CD14-positive monocyte (primary cell): ENCODE results near the gene DPY19L3. TPM values are rescaled to one million over a fixed set of nuclear protein-coding genes. Genes with fewer than 3 reads are reported as not detected.

ENCODE experiments used
- DNase-seq, 3 donors: peaks; one replicate each; pipeline ENCODE4 v3.0.0-alpha.2; 2011 to 2022
- H2AFZ ChIP-seq: 2 replicates; pipeline ENCODE4 v1.6.0; 2012; ENCODE audit warnings: mild to moderate bottlenecking, low read depth, low read length, inconsistent platforms; ENCODE audit not compliant: insufficient read depth, poor library complexity, severe bottlenecking
- H3K27ac ChIP-seq, 2 donors: 1 replicate in 1 of 2; 2 replicates in 1 of 2; pipeline ENCODE4 v1.5.1; 2012 to 2013; ENCODE audit warnings: low read length in 2 of 2, control low read depth in 1 of 2, inconsistent platforms in 1 of 2, low read depth in 1 of 2, mild to moderate bottlenecking in 1 of 2
- H3K27me3 ChIP-seq, 2 donors: one replicate each; pipeline versions ENCODE4 v1.6.0 to v1.6.1; 2011 to 2013; ENCODE audit warnings: low read length in 2 of 2; ENCODE audit not compliant: control insufficient read depth in 2 of 2, insufficient read depth in 2 of 2
- H3K36me3 ChIP-seq, 2 donors: replicated peaks in 1 of 2; 1 replicate in 1 of 2; 2 replicates in 1 of 2; pipeline versions ENCODE4 v1.5.1 to v1.6.1; 2012 to 2013; ENCODE audit warnings: low read length in 2 of 2, control low read depth in 1 of 2, inconsistent platforms in 1 of 2, mild to moderate bottlenecking in 1 of 2; ENCODE audit not compliant: insufficient read depth in 2 of 2, control insufficient read depth in 1 of 2
- H3K4me1 ChIP-seq, 2 donors: 1 replicate in 1 of 2; 2 replicates in 1 of 2; pipeline versions ENCODE4 v1.5.1 to v1.6.1; 2012 to 2013; ENCODE audit warnings: low read length in 2 of 2, control low read depth in 1 of 2, inconsistent platforms in 1 of 2, mild to moderate bottlenecking in 1 of 2, moderate library complexity in 1 of 2; ENCODE audit not compliant: insufficient read depth in 2 of 2, control insufficient read depth in 1 of 2
- H3K4me2 ChIP-seq: replicated peaks from 2 replicates; pipeline ENCODE3; 2012; ENCODE audit warnings: low read length, moderate library complexity, mild to moderate bottlenecking; ENCODE audit not compliant: poor library complexity, severe bottlenecking; ENCODE audit errors: extremely low read depth
- H3K4me3 ChIP-seq, 3 experiments: fragments of 200-600 bp in 1 of 3; sonication (generic) in 1 of 3; replicated peaks in 1 of 3; 1 replicate in 2 of 3; 2 replicates in 1 of 3; pipeline ENCODE4 v1.5.1; 2011 to 2013; ENCODE audit warnings: low read length in 3 of 3, mild to moderate bottlenecking in 3 of 3, control low read depth in 2 of 3, low read depth in 2 of 3, inconsistent platforms in 1 of 3, moderate library complexity in 1 of 3
- H3K79me2 ChIP-seq: 2 replicates; pipeline ENCODE4 v1.6.0; 2012; ENCODE audit warnings: mild to moderate bottlenecking, control low read depth, inconsistent platforms, low read length, moderate library complexity; ENCODE audit not compliant: insufficient read depth
- H3K9ac ChIP-seq: 2 replicates; pipeline ENCODE4 v1.6.0; 2017; ENCODE audit warnings: low read length, mild to moderate bottlenecking; ENCODE audit not compliant: insufficient read depth, poor library complexity, severe bottlenecking
- H3K9me3 ChIP-seq, 2 donors: replicated peaks in 1 of 2; 1 replicate in 1 of 2; 2 replicates in 1 of 2; pipeline versions ENCODE4 v1.5.1 to v1.6.1; 2012 to 2013; ENCODE audit warnings: low read length in 2 of 2, control low read depth in 1 of 2; ENCODE audit not compliant: control insufficient read depth in 1 of 2, insufficient read depth in 1 of 2
- H4K20me1 ChIP-seq: 2 replicates; pipeline ENCODE4 v1.6.0; 2012; ENCODE audit warnings: mild to moderate bottlenecking, low read length, control low read depth, moderate library complexity; ENCODE audit not compliant: insufficient read depth
- H3K27ac Mint-ChIP-seq, 7 donors: one replicate each; pipeline ENCODE4 v1.8.0; 2020; ENCODE audit warnings: mild to moderate bottlenecking in 7 of 7, mixed read lengths in 7 of 7, moderate library complexity in 6 of 7, inconsistent platforms in 2 of 7
- H3K27me3 Mint-ChIP-seq, 3 donors: one replicate each; pipeline ENCODE4 v1.8.0; 2021 to 2022; ENCODE audit warnings: low read depth in 3 of 3, mild to moderate bottlenecking in 3 of 3, mixed read lengths in 3 of 3, moderate library complexity in 3 of 3, inconsistent platforms in 1 of 3
- H3K36me3 Mint-ChIP-seq, 2 donors: one replicate each; pipeline ENCODE4 v1.8.0; 2020; ENCODE audit warnings: mixed read lengths in 2 of 2, inconsistent platforms in 1 of 2, mild to moderate bottlenecking in 1 of 2
- H3K4me1 Mint-ChIP-seq: one replicate; pipeline ENCODE4 v1.8.0; 2020; ENCODE audit warnings: mild to moderate bottlenecking, mixed read lengths
- H3K4me3 Mint-ChIP-seq, 2 donors: one replicate each; pipeline ENCODE4 v1.8.0; 2020; ENCODE audit warnings: mild to moderate bottlenecking in 2 of 2, mixed read lengths in 2 of 2, moderate library complexity in 1 of 2
- H3K9me3 Mint-ChIP-seq, 7 donors: one replicate each; pipeline ENCODE4 v1.8.0; 2020 to 2022; ENCODE audit warnings: mixed read lengths in 7 of 7, mild to moderate bottlenecking in 6 of 7, moderate library complexity in 6 of 7, inconsistent platforms in 2 of 7
- WGBS: methylation state at CpG from one replicate; pipeline ENCODE4 v1.1.5; 2013; ENCODE audit warnings: missing lambda C conversion rate; ENCODE audit not compliant: insufficient coverage; 5-methylcytosine and 5-hydroxymethylcytosine counted together
- intact Hi-C, 2 donors: fragments of 100-400 bp; cut with micrococcal nuclease; formaldehyde crosslinking; loops; one replicate each; pipeline versions ENCODE4 v1.15.0 to v1.15.1; 2023
- polyA plus RNA-seq, 3 donors: library from polyadenylated mRNA; depleted of rRNA in 1 of 3; unstranded in 2 of 3; stranded (reverse) in 1 of 3; fragments of 300-500 nt in 2 of 3; fragments of >200 nt in 1 of 3; fragmentation: Illumina TruSeq in 2 of 3; gene quantifications; 1 replicate in 2 of 3; 2 replicates in 1 of 3; pipeline ENCODE4 v1.2.3, GENCODE V29; 2012 to 2021
- TF ChIP-seq, protein P1 (sequence below): fragments of 200-600 bp; IDR thresholded peaks from one replicate; pipeline ENCODE4 v1.8.0; 2022; ENCODE audit warnings: antibody characterized with exemption, mild to moderate bottlenecking

Gene DPY19L3
- polyA plus RNA-seq, 3 donors: 6.5 to 13.8 (median 7.7) TPM

DNA sequence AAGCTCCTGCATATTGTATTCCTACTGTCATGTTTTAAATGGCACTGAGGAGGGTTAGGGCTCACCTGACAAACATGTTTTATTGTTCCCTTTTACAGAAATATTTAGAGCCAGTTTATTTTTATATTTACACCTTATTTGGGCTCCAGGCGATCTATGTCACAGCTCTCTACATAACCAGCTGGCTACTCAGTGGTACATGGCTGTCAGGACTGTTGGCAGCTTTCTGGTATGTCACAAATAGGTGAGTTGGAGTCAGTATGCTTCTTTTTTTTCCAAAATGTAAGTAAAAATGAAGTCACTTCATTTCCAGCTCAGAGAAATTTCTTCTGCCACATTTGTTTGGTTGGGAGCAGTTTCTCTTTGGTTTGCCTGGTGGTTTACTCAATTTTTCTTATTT, 31.5 kb downstream of the DPY19L3 start:
- Histone ChIP-seq H4K20me1 (no peaks in the 10 kb centered on the region), H3K27me3 (no peaks in the 10 kb centered on the region), H3K4me3 (no peak overlapping the region), H3K9me3 (no peaks in the 10 kb centered on the region), H3K9ac (no peak overlapping the region), H3K27ac (no peak overlapping the region), H3K36me3 (peaks cover 16 to 44% of the 10 kb centered on the region in 2 donors), H2AFZ (no peak overlapping the region), H3K4me1 (no peaks in the 10 kb centered on the region), H3K79me2 (no peaks in the 10 kb centered on the region), H3K4me2 (no peak overlapping the region)
- Mint-ChIP-seq H3K4me3 (no peak overlapping the region), H3K27ac (no peak overlapping the region), H3K4me1 (no peaks in the 10 kb centered on the region), H3K9me3 (no peaks in the 10 kb centered on the region), H3K27me3 (peaks cover 0 to 2% (median 0%) of the 10 kb centered on the region in 3 donors), H3K36me3 (peaks cover 51 to 52% of the 10 kb centered on the region in 2 donors)
- TF ChIP-seq, protein P1, sequence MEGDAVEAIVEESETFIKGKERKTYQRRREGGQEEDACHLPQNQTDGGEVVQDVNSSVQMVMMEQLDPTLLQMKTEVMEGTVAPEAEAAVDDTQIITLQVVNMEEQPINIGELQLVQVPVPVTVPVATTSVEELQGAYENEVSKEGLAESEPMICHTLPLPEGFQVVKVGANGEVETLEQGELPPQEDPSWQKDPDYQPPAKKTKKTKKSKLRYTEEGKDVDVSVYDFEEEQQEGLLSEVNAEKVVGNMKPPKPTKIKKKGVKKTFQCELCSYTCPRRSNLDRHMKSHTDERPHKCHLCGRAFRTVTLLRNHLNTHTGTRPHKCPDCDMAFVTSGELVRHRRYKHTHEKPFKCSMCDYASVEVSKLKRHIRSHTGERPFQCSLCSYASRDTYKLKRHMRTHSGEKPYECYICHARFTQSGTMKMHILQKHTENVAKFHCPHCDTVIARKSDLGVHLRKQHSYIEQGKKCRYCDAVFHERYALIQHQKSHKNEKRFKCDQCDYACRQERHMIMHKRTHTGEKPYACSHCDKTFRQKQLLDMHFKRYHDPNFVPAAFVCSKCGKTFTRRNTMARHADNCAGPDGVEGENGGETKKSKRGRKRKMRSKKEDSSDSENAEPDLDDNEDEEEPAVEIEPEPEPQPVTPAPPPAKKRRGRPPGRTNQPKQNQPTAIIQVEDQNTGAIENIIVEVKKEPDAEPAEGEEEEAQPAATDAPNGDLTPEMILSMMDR: no peak
- WGBS: no CpG with 5 or more reads among the region's 1 CpG
- no peak for DNase-seq
- intact Hi-C loops: no loop called here

DNA sequence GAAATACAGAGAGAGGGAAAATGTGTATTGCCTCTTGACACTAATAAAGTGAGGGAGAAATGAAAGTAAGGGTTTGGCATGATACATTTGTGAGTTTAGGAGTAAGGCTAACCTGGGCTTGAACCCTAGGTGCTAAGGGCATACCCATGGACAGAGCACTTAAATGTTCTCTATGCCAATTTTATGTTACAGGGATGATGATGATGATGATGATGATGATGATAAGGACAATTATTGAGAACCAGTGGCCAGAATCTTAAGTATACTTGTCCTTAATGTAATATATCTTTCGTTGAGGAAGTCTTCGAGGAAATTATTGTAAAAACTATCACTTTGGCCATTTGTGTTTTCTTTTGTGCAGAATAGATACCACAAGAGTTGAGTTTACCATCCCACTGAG, 33.2 kb downstream of the DPY19L3 start:
- TF ChIP-seq, protein P1: no peak
- H3K36me3 Mint-ChIP-seq: peaks cover 53 to 56% of the 10 kb centered on the region in 2 donors
- H3K4me2 ChIP-seq: no peak overlapping the region
- H3K27me3 ChIP-seq: no peaks in the 10 kb centered on the region
- intact Hi-C loops: no loop called here
- no peaks in the 10 kb centered on the region for H3K79me2 ChIP-seq
- no peak overlapping the region for H3K4me3 ChIP-seq
- H3K4me3 Mint-ChIP-seq: no peak overlapping the region
- no peak overlapping the region for H3K9ac ChIP-seq
- H3K4me1 Mint-ChIP-seq: no peaks in the 10 kb centered on the region
- H3K9me3 Mint-ChIP-seq: no peaks in the 10 kb centered on the region
- no peaks in the 10 kb centered on the region for H3K4me1 ChIP-seq
- no peaks in the 10 kb centered on the region for H4K20me1 ChIP-seq
- no CpG with 5 or more reads among the region's 2 CpGs for WGBS
- no peak overlapping the region for H3K27ac ChIP-seq
- H3K36me3 ChIP-seq: peaks cover 25 to 50% of the 10 kb centered on the region in 2 donors
- peaks cover 0 to 2% (median 0%) of the 10 kb centered on the region in 3 donors for H3K27me3 Mint-ChIP-seq
- no peak overlapping the region for H2AFZ ChIP-seq
- DNase-seq: no peak
- H3K27ac Mint-ChIP-seq: no peak overlapping the region
- H3K9me3 ChIP-seq: no peaks in the 10 kb centered on the region
